HepG2 (cell line): ENCODE results near the gene ATE1. TPM values are rescaled to one million over a fixed set of nuclear protein-coding genes. Genes with fewer than 3 reads are reported as not detected.
A peak's percentile ranks its signal among the peaks of the same experiment; 100 is the strongest.

Source experiments
- EP300 ChIP-seq, 3 experiments: sonication (generic) in 1 of 3; formaldehyde crosslinking in 1 of 3; IDR thresholded peaks; 2 replicates each; pipeline versions ENCODE4 v1.5.1 to v1.6.1; 2011 to 2020; ENCODE audit warnings: low read depth in 2 of 3, low read length in 2 of 3, borderline replicate concordance in 1 of 3, improper control_type of control experiment in 1 of 3, mild to moderate bottlenecking in 1 of 3, missing genetic modification reagents in 1 of 3, moderate library complexity in 1 of 3
- IKZF4 ChIP-seq: sonication (generic); formaldehyde crosslinking; IDR thresholded peaks from 2 replicates; pipeline ENCODE4 v1.5.1; 2020; ENCODE audit warnings: borderline replicate concordance, mild to moderate bottlenecking, low read depth, missing genetic modification reagents; ENCODE audit errors: not compliant biosample characterization
- MED8 ChIP-seq: sonication (generic); formaldehyde crosslinking; IDR thresholded peaks from 2 replicates; pipeline ENCODE4 v1.8.1; 2023; ENCODE audit warnings: mild to moderate bottlenecking, missing genetic modification reagents; ENCODE audit not compliant: insufficient replicate concordance
- MTF1 ChIP-seq: sonication (generic); formaldehyde crosslinking; IDR thresholded peaks from 2 replicates; pipeline ENCODE4 v1.5.0; 2020; ENCODE audit warnings: missing genetic modification reagents
- NCOA1 ChIP-seq: sonication (generic); formaldehyde crosslinking; IDR thresholded peaks from 2 replicates; pipeline ENCODE4 v1.9.0; 2021; ENCODE audit warnings: missing genetic modification reagents
- PATZ1 ChIP-seq: sonication (generic); formaldehyde crosslinking; IDR thresholded peaks from 2 replicates; pipeline ENCODE4 v1.4.0; 2020; ENCODE audit warnings: missing genetic modification reagents
- PAXIP1 ChIP-seq: sonication (generic); formaldehyde crosslinking; conservative IDR thresholded peaks from 2 replicates; pipeline ENCODE4 v1.4.0; 2020; ENCODE audit warnings: mild to moderate bottlenecking, missing genetic modification reagents, moderate library complexity
- RXRB ChIP-seq: IDR thresholded peaks from 2 replicates; pipeline ENCODE4 v1.6.1; 2016; ENCODE audit warnings: borderline replicate concordance, missing genetic modification reagents, missing compliant biosample characterization
- SAFB2 ChIP-seq: sonication (generic); formaldehyde crosslinking; IDR thresholded peaks from 2 replicates; pipeline ENCODE4 v1.5.1; 2020; ENCODE audit warnings: missing genetic modification reagents, low read depth, mild to moderate bottlenecking, borderline replicate concordance
- TRIM24 ChIP-seq: sonication (generic); formaldehyde crosslinking; IDR thresholded peaks from 2 replicates; pipeline ENCODE4 v1.8.0; 2022; ENCODE audit warnings: mild to moderate bottlenecking, missing genetic modification reagents
- WIZ ChIP-seq: sonication (generic); formaldehyde crosslinking; IDR thresholded peaks from 2 replicates; pipeline ENCODE4 v1.5.1; 2020; ENCODE audit warnings: mild to moderate bottlenecking, missing genetic modification reagents
- ZBTB37 ChIP-seq: sonication (generic); formaldehyde crosslinking; IDR thresholded peaks from 2 replicates; pipeline ENCODE4 v1.4.0; 2020; ENCODE audit warnings: mild to moderate bottlenecking, missing genetic modification reagents
- ZNF564 ChIP-seq: sonication (generic); formaldehyde crosslinking; IDR thresholded peaks from 2 replicates; pipeline ENCODE4 v1.8.1; 2023; ENCODE audit warnings: mild to moderate bottlenecking, missing genetic modification reagents
- ZNF644 ChIP-seq: IDR thresholded peaks from 2 replicates; pipeline ENCODE4 v1.6.1; 2016; ENCODE audit warnings: low read depth
- polyA plus RNA-seq, 8 experiments: library from polyadenylated mRNA; depleted of rRNA in 3 of 8; stranded (reverse) in 7 of 8; unstranded in 1 of 8; fragments of >200 nt; fragmentation: Illumina TruSeq in 4 of 8; extraction: Trizol in 4 of 8; gene quantifications; 2 replicates each; pipeline versions ENCODE4 v1.2.1 to v1.2.3, GENCODE V29; 2011 to 2016; ENCODE audit warnings: low read depth in 4 of 8, missing spikeins in 1 of 8, mixed read lengths in 1 of 8; ENCODE audit not compliant: insufficient read depth in 1 of 8
- total RNA-seq, 5 experiments: library from RNA; depleted of rRNA; stranded (reverse); fragments of >200 nt; fragmentation: Illumina TruSeq; extraction: Trizol; gene quantifications; 2 replicates each; pipeline ENCODE4 v1.2.3, GENCODE V29; 2016; ENCODE audit warnings: low read depth in 1 of 5
- TF ChIP-seq, protein P1 (sequence below): sonication (generic); formaldehyde crosslinking; IDR thresholded peaks from 2 replicates; pipeline ENCODE4 v1.4.0; 2020; ENCODE audit warnings: missing genetic modification reagents, borderline replicate concordance
- TF ChIP-seq, protein P2 (sequence below), 2 experiments: fragments of 450-650 bp in 1 of 2; sonication (generic) in 1 of 2; formaldehyde crosslinking; IDR thresholded peaks; 2 replicates each; pipeline versions ENCODE4 v1.5.0 to v1.8.0; 2020 to 2022; ENCODE audit warnings: mild to moderate bottlenecking in 1 of 2, missing genetic modification reagents in 1 of 2

ATE1 gene
- total and polyA plus RNA-seq, 2 of the 13 experiments (the other 11 are each of a cell fraction or from before 2014, with no cell fraction given), result 17.5 to 42.2 TPM

DNA sequence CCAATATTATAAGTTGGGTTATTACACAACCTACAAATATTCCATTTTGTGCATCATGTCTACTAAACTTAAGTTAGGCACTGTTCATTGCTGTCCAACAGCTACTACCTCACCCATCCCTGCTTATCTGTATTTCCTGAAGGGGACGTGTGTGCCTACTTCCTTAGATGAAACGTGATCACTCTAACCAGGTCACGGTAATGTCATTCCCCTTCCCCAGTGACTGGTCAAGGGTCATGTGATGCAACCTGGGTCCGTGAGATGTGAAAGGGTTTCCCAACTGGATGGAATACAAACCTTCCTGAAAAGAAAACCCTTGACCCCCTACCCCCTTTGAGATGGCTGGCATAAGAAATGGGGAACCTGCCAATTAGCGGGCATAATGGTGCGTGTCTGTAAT, 48.8 kb upstream of the ATE1 start (continued):
- TF ChIP-seq, protein P1, sequence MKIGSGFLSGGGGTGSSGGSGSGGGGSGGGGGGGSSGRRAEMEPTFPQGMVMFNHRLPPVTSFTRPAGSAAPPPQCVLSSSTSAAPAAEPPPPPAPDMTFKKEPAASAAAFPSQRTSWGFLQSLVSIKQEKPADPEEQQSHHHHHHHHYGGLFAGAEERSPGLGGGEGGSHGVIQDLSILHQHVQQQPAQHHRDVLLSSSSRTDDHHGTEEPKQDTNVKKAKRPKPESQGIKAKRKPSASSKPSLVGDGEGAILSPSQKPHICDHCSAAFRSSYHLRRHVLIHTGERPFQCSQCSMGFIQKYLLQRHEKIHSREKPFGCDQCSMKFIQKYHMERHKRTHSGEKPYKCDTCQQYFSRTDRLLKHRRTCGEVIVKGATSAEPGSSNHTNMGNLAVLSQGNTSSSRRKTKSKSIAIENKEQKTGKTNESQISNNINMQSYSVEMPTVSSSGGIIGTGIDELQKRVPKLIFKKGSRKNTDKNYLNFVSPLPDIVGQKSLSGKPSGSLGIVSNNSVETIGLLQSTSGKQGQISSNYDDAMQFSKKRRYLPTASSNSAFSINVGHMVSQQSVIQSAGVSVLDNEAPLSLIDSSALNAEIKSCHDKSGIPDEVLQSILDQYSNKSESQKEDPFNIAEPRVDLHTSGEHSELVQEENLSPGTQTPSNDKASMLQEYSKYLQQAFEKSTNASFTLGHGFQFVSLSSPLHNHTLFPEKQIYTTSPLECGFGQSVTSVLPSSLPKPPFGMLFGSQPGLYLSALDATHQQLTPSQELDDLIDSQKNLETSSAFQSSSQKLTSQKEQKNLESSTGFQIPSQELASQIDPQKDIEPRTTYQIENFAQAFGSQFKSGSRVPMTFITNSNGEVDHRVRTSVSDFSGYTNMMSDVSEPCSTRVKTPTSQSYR (CRISPR knock-in tag), result 0 out of 2 replicates have a peak, but pooled peaks have one; percentile 30
- TF ChIP-seq ZBTB37, result no peak
- no peak for TF ChIP-seq NCOA1 (CRISPR knock-in tag)
- peak; percentile 40; the same call in 1 of the 2 replicates for TF ChIP-seq PAXIP1 (CRISPR knock-in tag)
- peak; percentile 57; the same call in 1 of the 2 replicates for TF ChIP-seq ZNF644 (CRISPR knock-in tag)
- TF ChIP-seq RXRB (CRISPR knock-in tag), result peak; percentile 21; the same call in 1 of the 2 replicates
- TF ChIP-seq SAFB2 (CRISPR knock-in tag), result no peak
- TF ChIP-seq IKZF4 (CRISPR knock-in tag), result no peak
- TF ChIP-seq MED8 (CRISPR knock-in tag), result no peak
- TF ChIP-seq MTF1, result no peak
- no peak for TF ChIP-seq ZNF564 (CRISPR knock-in tag)
- TF ChIP-seq, protein P2, sequence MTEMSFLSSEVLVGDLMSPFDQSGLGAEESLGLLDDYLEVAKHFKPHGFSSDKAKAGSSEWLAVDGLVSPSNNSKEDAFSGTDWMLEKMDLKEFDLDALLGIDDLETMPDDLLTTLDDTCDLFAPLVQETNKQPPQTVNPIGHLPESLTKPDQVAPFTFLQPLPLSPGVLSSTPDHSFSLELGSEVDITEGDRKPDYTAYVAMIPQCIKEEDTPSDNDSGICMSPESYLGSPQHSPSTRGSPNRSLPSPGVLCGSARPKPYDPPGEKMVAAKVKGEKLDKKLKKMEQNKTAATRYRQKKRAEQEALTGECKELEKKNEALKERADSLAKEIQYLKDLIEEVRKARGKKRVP (CRISPR knock-in tag; IDR thresholded peaks at IDR 0.05), result peak in 1 of 2 experiments; percentile 45; a peak in 1 of 4 replicates
- no peak for TF ChIP-seq WIZ (CRISPR knock-in tag)
- TF ChIP-seq TRIM24 (CRISPR knock-in tag), result 0 out of 2 replicates have a peak, but pooled peaks have one; percentile 42
- TF ChIP-seq PATZ1 (CRISPR knock-in tag), result 0 out of 2 replicates have a peak, but pooled peaks have one; percentile 21
- TF ChIP-seq EP300 (IDR thresholded peaks at IDR 0.05; ENCODE audit: low read depth in 2 of 2, low read length in 2 of 2), result peak in 1 of 2 experiments; percentile 45; a peak in 1 of 4 replicates
- TF ChIP-seq EP300 (CRISPR knock-in tag; IDR thresholded peaks at IDR 0.05; ENCODE audit: borderline replicate concordance), result no peak
